NCI-H2107 treated with DMSO at 0.1 percent for 48 hours (cell line): Measurements from ENCODE around the gene MPC1.
"Not testable (repeated sequence)": the region's sequence is repeated elsewhere in the genome, so short reads cannot be mapped to it uniquely, and the experiment has no call there.

Source experiments
- DNase-seq: peaks from one replicate; lab custom pipeline; 2025; ENCODE audit not compliant: unreplicated experiment; lab: John Stamatoyannopoulos, UW

The MPC1 gene

GRCh38 chr6:166348305-166348949, 34.3 kb downstream of the MPC1 start:
- DNase-seq: no peak

- DNase-seq: no peak
Observed at GRCh38 chr6:166346965-166347364, 35.8 kb downstream of the MPC1 start.

DNA sequence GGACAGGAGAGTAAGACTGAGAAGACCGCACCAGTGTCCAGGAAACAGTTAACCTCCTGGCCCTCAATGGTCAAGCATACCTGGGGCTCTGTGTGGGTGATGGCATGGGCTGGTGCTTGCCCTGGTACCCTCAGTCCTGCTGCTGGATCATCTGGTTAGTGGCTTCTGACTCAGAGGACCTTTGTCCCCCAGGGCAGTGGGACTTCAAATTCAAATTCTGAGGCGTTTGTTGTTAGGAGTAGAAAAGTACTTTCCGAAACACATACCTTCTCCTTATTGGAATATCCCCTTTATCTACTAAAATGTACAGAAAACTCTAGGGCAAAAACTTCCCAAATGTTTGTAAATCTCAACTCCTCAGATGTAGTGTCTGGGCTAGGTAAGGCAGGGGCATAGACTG, 36.3 kb downstream of the MPC1 start:
- DNase-seq: no peak

- DNase-seq: not testable (repeated sequence)
Observed at GRCh38 chr6:166345672-166346071, 37.1 kb downstream of the MPC1 start.

- not testable (repeated sequence) for DNase-seq
Observed at GRCh38 chr6:166344921-166345320, 37.8 kb downstream of the MPC1 start.

DNA sequence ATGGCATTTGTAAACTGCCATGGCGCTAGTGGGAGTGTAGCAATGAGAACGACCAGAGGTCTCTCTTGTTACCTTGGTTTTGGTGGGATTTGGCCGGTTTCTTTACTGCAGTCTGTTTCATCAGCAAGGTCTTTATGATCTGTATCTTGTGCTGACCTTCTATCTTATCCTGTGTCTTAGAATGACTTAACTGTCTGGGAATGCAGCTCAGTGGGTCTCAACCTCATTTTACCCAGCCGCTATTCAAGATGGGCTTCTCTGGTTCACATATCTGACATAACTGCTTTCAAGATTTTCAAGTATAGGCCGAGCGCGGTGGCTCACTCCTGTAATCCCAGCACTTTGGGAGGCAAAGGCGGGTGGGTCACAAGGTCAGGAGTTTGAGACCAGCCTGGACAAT, 38.5 kb downstream of the MPC1 start:
- no peak for DNase-seq

DNA sequence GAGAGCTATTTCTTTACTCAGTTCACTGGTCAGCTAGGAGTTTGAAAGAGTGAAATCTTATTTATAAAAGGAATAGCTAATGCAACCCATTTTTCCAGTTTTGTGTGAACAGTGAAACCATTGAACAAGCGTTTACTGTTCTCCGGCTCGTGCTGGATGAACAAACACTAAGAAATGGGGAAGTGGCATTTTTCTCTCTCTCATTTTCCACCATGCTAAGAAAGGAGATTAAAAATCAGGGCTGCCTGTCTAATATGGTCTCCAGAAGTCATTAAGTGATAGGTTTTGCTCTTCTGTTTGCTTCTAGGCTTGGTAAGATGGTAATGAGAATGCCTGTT, 39.6 kb downstream of the MPC1 start:
- DNase-seq: no peak

DNA sequence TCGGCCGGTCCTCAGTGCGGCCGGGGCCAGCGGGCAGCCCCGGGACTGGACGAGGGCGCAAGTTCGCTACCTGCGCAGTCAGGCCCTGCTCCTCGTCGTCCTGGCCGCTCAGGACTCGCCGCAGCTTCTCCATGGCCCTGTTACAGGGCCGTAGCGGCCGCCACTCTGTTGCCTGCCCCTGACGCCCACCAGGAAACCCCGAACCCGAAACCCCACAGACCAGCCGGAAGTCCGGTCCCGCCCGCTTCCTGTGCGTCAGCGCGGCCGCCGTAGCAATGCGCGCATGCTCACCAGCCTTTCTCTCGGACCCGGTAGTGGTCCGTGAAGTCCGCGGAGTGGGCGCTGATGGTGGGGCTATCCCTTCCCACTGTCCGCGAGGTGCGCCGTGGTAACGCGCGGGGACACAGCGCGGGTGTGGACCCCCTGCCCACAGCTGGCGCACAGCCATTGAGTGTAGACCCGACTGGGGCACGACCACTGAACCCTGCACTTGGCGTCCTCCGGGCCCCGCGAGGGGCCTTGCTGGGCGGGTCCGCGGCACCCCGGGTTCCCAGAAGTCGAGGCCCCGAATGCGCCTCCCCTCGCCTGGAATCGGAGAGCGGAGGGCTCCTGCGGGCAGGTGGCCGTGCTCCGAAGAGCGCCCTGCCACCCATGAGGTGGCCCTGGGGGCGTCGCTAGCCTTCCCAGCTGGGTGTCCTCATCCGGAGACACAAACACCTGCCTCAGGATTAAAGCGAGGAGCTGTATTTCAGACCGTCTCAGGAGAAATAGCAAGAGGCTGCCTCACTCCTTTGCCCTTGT, 40.2 kb downstream of the MPC1 start, which contains the start of gene SFT2D1:
Gene SFT2D1 (minus strand): TSS at position 197 of the 801 bp plus-strand sequence. CDS start 64 bp downstream, at position 133.
- DNase-seq: peak; percentile 40

DNA sequence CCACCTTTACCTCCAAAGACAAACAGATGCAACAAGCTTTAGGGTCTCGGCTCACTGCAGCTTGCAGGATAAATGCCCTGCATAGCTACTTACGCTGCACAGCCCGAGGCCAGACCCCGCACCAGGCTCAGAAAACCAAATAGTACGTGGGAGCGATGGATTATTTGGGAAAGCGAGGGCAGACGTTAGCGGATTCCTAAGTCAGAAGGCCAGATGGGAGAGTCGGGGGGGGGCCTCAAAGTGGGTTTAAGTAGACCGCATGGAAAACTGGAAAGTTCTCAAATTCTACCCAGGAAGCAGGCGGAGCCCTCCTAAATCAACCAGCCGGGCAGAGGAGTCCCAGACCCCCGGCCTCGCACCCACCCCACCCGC, 40.8 kb downstream of the MPC1 start:
- no peak for DNase-seq

- no peak for DNase-seq
Observed at GRCh38 chr6:166341464-166341863, 41.3 kb downstream of the MPC1 start.

DNA sequence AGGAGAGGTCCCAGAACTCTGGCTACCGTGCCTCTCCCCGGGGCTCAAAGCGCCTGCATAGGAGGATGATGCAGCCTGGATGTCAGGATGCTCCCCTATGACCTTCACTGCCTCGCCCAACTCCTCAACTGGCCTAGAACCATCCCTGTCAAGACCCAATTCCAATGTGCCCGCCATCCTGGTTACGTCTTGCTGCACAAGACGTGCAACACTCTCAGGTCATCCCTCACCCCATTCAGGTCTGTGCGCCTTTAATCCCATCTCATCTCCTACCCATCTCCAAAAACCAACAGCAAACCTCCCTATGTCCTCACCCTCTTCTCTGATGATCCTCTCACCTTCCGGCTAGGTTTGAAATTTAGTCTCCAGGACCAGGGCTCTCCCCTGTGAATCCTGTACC, 43.9 kb downstream of the MPC1 start:
- DNase-seq: no peak

GRCh38 chr6:166336847-166337246, 45.9 kb downstream of the MPC1 start:
- no peak for DNase-seq

- DNase-seq: no peak
Observed at GRCh38 chr6:166335378-166336302, 47.1 kb downstream of the MPC1 start.

GRCh38 chr6:166334878-166335277, 47.9 kb downstream of the MPC1 start:
- no peak for DNase-seq

GRCh38 chr6:166333172-166333995, 49.4 kb downstream of the MPC1 start:
- no peak for DNase-seq

DNA sequence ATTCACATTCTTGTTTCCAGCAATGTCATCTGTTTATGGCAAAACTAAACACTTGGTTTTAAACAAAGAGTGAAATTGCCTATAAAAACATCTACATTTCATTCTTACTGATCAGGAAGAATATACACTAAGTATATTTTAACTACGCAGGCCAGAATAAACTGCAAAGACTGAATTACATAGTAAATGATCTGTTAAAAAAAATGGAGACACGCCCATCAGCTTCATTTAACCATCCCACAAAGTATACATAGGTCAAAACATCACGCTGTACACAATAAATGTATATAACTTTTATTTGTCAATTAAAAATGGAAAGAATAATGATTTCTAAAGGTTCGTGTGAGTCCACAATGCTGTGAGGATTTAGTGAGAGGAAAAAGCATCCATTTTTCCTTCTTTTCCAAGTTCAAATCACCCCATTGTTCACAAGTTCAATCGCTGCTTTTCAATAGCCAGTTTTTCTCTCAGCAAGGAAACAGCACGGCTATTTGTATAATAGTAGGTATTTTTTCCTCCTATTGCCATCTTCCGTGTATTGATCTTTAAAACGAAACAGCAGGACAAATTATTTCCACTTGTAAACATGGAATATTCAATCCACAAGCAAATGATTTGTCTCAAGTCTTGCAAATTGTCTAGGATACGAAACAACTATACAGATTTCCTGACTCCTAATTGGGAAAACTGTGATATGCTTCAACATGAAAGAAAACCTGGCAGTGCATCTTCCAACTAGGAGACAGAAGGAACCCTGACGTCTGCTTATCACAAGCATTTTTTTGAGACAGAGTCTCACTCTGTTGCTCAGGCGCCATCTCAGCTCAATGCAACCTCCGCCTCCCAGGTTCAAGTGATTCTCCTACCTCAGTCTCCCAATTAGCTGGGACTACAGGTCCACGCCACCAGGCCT, 51.0 kb downstream of the MPC1 start:
- no peak for DNase-seq

DNA sequence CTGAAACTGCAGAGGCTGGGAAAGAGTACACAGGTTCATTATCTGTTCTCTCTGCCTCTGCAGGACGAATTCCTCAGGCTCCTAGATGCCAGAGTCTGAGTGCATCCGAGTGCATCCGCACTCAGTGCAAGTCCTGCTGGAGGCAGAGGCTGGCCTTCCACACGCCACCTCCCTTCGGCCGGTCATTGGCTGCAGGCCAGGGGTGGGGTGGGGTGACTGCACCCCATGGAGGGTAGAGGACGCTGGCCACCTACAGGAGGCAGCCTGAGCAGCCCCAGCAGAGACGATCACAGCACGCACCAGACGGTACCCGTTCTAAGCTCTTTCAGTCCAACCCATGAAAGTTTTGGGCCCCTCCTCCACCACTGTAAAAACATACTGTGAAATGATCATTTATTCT, 52.1 kb downstream of the MPC1 start:
- no peak for DNase-seq

GRCh38 chr6:166325383-166326042, 57.2 kb downstream of the MPC1 start:
- DNase-seq: no peak

GRCh38 chr6:166323395-166323794, 59.3 kb downstream of the MPC1 start:
- no peak for DNase-seq
